Astrocyte of the cerebellum (primary cell): ENCODE data around the gene ZNF300.
"Not testable (repeated sequence)": the region's sequence is repeated elsewhere in the genome, so short reads cannot be mapped to it uniquely, and the experiment has no call there.

Source experiments
- DNase-seq: peaks from one replicate; pipeline ENCODE4 v3.0.0-alpha.2; 2011; ENCODE audit warnings: low read depth
- H3K4me3 ChIP-seq: 2 replicates; pipeline ENCODE4 v1.5.1; 2011; ENCODE audit warnings: mild to moderate bottlenecking, low read depth, low read length, moderate library complexity
- in situ Hi-C: cut with HindIII; loops from 2 replicates; pipeline ENCODE4 v1.10.0; 2017; ENCODE audit warnings: low sequenced_read_pairs
- TF ChIP-seq, protein P1 (sequence below): IDR thresholded peaks from 2 replicates; pipeline ENCODE4 v1.5.1; 2012; ENCODE audit warnings: low read length, low read depth, moderate library complexity, mild to moderate bottlenecking; ENCODE audit errors: missing control alignments

Gene ZNF300

DNA sequence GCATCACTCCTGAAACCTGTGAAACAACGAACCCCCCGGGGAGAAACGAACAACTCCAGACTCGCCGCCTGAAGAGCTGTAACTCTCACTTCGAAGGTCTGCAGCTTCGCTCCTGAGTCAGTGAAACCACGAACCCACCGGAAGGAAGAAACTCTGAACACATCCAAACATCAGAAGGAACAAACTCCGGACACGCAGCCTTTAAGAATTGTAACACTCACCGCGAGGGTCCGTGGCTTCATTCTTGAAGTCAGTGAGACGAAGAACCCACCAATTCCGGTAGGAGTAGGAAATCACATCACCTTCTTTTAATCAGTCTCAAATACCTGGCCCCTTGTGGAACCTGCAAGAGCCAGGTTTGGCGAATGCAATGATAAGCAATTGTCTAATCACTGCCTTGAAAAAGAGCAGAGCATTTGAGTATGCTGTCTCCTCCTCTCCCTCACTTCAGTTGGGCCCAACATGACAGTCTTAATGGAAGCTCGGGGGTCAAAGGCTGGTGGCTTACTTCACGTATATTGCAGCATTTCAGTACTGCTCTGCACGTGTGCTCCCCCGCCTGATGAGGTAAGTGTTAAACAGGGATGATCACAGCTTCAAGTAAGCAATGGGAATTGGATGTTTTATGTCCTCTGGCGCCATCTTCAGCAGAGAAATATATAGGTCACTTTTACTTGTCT lies 58.0 kb downstream of the ZNF300 start:
- no peak overlapping the region for H3K4me3 ChIP-seq
- in situ Hi-C loops, result no loop called here
- TF ChIP-seq, protein P1, sequence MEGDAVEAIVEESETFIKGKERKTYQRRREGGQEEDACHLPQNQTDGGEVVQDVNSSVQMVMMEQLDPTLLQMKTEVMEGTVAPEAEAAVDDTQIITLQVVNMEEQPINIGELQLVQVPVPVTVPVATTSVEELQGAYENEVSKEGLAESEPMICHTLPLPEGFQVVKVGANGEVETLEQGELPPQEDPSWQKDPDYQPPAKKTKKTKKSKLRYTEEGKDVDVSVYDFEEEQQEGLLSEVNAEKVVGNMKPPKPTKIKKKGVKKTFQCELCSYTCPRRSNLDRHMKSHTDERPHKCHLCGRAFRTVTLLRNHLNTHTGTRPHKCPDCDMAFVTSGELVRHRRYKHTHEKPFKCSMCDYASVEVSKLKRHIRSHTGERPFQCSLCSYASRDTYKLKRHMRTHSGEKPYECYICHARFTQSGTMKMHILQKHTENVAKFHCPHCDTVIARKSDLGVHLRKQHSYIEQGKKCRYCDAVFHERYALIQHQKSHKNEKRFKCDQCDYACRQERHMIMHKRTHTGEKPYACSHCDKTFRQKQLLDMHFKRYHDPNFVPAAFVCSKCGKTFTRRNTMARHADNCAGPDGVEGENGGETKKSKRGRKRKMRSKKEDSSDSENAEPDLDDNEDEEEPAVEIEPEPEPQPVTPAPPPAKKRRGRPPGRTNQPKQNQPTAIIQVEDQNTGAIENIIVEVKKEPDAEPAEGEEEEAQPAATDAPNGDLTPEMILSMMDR, result peak; percentile 59
- peak; percentile 80 for DNase-seq

GRCh38 chr5:150846308-150846653 lies 58.5 kb downstream of the ZNF300 start, which contains the start of gene IRGM:
TSS of gene IRGM (plus strand) at chr5:150846521. CDS start at chr5:150848124, 1,603 bp downstream.
- in situ Hi-C loops, DNase-seq, H3K4me3 ChIP-seq: not testable (repeated sequence)

- in situ Hi-C loops, DNase-seq, H3K4me3 ChIP-seq: not testable (repeated sequence)
These were observed 59.5 kb downstream of the ZNF300 start for GRCh38 chr5:150845185-150845859.
